SK-N-SH (cell line): ENCODE measurements around the gene HEBP1. TPM values are rescaled to one million over a fixed set of nuclear protein-coding genes. Genes with fewer than 3 reads are reported as not detected.

Experiments used
- CTCF ChIA-PET: fragments of 300-600, 350-600 bp; formaldehyde crosslinking; extraction: SDS; loops from one replicate; lab custom pipeline; 2021; lab: Yijun Ruan, JAX
- POLR2A ChIA-PET: fragments of 350-600 bp; sonication (Branson Sonifier 250); formaldehyde crosslinking; extraction: SDS; loops from one replicate; lab custom pipeline; 2020; ENCODE audit warnings: antibody characterized with exemption, inconsistent platforms; lab: Yijun Ruan, JAX
- DNase-seq: peaks from one replicate; pipeline ENCODE4 v3.0.0; 2012
- H2AFZ ChIP-seq: fragments of 200-600 bp; sonication (generic); 2 replicates; pipeline ENCODE4 v1.8.1; 2016; ENCODE audit warnings: antibody characterized with exemption, mild to moderate bottlenecking, low read depth
- H3F3A ChIP-seq: fragments of 200-600 bp; sonication (generic); replicated peaks from 2 replicates; pipeline ENCODE3; 2016; ENCODE audit warnings: antibody characterized with exemption, mild to moderate bottlenecking; ENCODE audit not compliant: insufficient read depth
- H3K27ac ChIP-seq, 2 experiments: fragments of 200-500 bp in 1 of 2; fragments of 200-600 bp in 1 of 2; sonication (Bioruptor generic) in 1 of 2; sonication (generic), shearing (Covaris generic) in 1 of 2; 2 replicates each; pipeline versions ENCODE4 v1.5.1 to v1.6.1; 2014 to 2016; ENCODE audit warnings: low read depth in 2 of 2, inconsistent platforms in 1 of 2, low read length in 1 of 2, mild to moderate bottlenecking in 1 of 2, mixed read lengths in 1 of 2
- H3K27me3 ChIP-seq: fragments of 200-600 bp; sonication (generic), shearing (Covaris generic); 2 replicates; pipeline ENCODE4 v1.6.1; 2016; ENCODE audit warnings: mixed run types; ENCODE audit not compliant: insufficient read depth
- H3K36me3 ChIP-seq, 2 experiments: fragments of 200-500 bp in 1 of 2; fragments of 200-600 bp in 1 of 2; sonication (Bioruptor generic) in 1 of 2; sonication (generic) in 1 of 2; replicated peaks in 1 of 2; 2 replicates each; pipeline versions ENCODE3 to v1.5.1; 2014 to 2016; ENCODE audit warnings: low read length in 1 of 2, mild to moderate bottlenecking in 1 of 2; ENCODE audit not compliant: insufficient read depth in 2 of 2, control insufficient read depth in 1 of 2
- H3K4me1 ChIP-seq, 2 experiments: fragments of 200-500 bp in 1 of 2; fragments of 200-600 bp in 1 of 2; sonication (Bioruptor generic) in 1 of 2; sonication (generic), shearing (Covaris generic) in 1 of 2; 2 replicates each; pipeline versions ENCODE4 v1.5.1 to v1.6.1; 2014 to 2016; ENCODE audit warnings: low read depth in 1 of 2, low read length in 1 of 2, mixed run types in 1 of 2; ENCODE audit not compliant: insufficient read depth in 2 of 2, control insufficient read depth in 1 of 2
- H3K4me2 ChIP-seq: fragments of 200-600 bp; sonication (generic), shearing (Covaris generic); 2 replicates; pipeline ENCODE4 v1.6.1; 2017; ENCODE audit warnings: mixed run types
- H3K4me3 ChIP-seq, 2 experiments: fragments of 200-500 bp in 1 of 2; fragments of 200-600 bp in 1 of 2; sonication (Bioruptor generic) in 1 of 2; sonication (generic), shearing (Covaris generic) in 1 of 2; 2 replicates each; pipeline versions ENCODE4 v1.5.1 to v1.8.1; 2014 to 2016; ENCODE audit warnings: low read depth in 2 of 2, inconsistent platforms in 1 of 2, low read length in 1 of 2, mild to moderate bottlenecking in 1 of 2, mixed read lengths in 1 of 2, moderate library complexity in 1 of 2
- H3K79me2 ChIP-seq: fragments of 200-600 bp; sonication (generic); 2 replicates; pipeline ENCODE4 v1.8.1; 2017; ENCODE audit warnings: mild to moderate bottlenecking; ENCODE audit not compliant: insufficient read depth
- H3K9ac ChIP-seq: fragments of 200-600 bp; sonication (generic); 2 replicates; pipeline ENCODE4 v1.6.1; 2017; ENCODE audit warnings: mixed run types
- H3K9me2 ChIP-seq: fragments of 200-600 bp; sonication (generic); 2 replicates; pipeline ENCODE4 v1.6.1; 2017; ENCODE audit warnings: mixed run types
- H3K9me3 ChIP-seq: fragments of 200-600 bp; sonication (generic); 2 replicates; pipeline ENCODE4 v1.6.1; 2017; ENCODE audit warnings: mixed run types, mild to moderate bottlenecking, moderate library complexity
- H4K20me1 ChIP-seq: fragments of 200-600 bp; sonication (generic); 2 replicates; pipeline ENCODE4 v1.6.1; 2017; ENCODE audit warnings: mild to moderate bottlenecking, mixed run types; ENCODE audit not compliant: insufficient read depth
- CTCF ChIP-seq: fragments of 200-600 bp; sonication (generic); IDR thresholded peaks from 2 replicates; pipeline ENCODE4 v1.6.1; 2017; ENCODE audit warnings: antibody characterized with exemption, mild to moderate bottlenecking, moderate library complexity
- EZH2phosphoT487 ChIP-seq: fragments of 200-600 bp; sonication (generic); IDR thresholded peaks from 2 replicates; pipeline ENCODE4 v1.6.1; 2017; ENCODE audit warnings: low read depth, mixed run types, mild to moderate bottlenecking, antibody characterized with exemption, moderate library complexity, borderline replicate concordance
- FOXM1 ChIP-seq: IDR thresholded peaks from 2 replicates; pipeline ENCODE4 v1.4.0; 2012; ENCODE audit warnings: low read depth, mild to moderate bottlenecking
- JUND ChIP-seq: IDR thresholded peaks from 2 replicates; pipeline ENCODE4 v1.4.0; 2012
- MEF2A ChIP-seq: IDR thresholded peaks from 2 replicates; pipeline ENCODE4 v1.4.0; 2012; ENCODE audit warnings: low read depth, borderline replicate concordance
- MXI1 ChIP-seq: IDR thresholded peaks from 2 replicates; pipeline ENCODE4 v1.6.1; 2012; ENCODE audit warnings: mild to moderate bottlenecking, low read depth, low read length, improper control_type of control experiment
- NFIC ChIP-seq: IDR thresholded peaks from 2 replicates; pipeline ENCODE4 v1.4.0; 2012; ENCODE audit warnings: borderline replicate concordance
- RCOR1 ChIP-seq: fragments of 150-350 bp; IDR thresholded peaks from 2 replicates; pipeline ENCODE4 v1.6.1; 2017; ENCODE audit warnings: antibody characterized with exemption, low read length
- RFX5 ChIP-seq: IDR thresholded peaks from 2 replicates; pipeline ENCODE4 v1.6.1; 2012; ENCODE audit warnings: mild to moderate bottlenecking, improper control_type of control experiment, low read length
- RXRA ChIP-seq: IDR thresholded peaks from 2 replicates; pipeline ENCODE4 v1.4.0; 2012; ENCODE audit warnings: low read depth, mild to moderate bottlenecking, borderline replicate concordance
- SIN3A ChIP-seq: IDR thresholded peaks from 2 replicates; pipeline ENCODE4 v1.6.1; 2012; ENCODE audit warnings: low read depth, mild to moderate bottlenecking, low read length, moderate library complexity, borderline replicate concordance
- SMC3 ChIP-seq: IDR thresholded peaks from 2 replicates; pipeline ENCODE4 v1.6.1; 2012; ENCODE audit warnings: low read depth, low read length, improper control_type of control experiment
- TAF1 ChIP-seq: IDR thresholded peaks from 2 replicates; pipeline ENCODE4 v1.6.1; 2012; ENCODE audit warnings: low read depth, mild to moderate bottlenecking, low read length, moderate library complexity, borderline replicate concordance
- TCF12 ChIP-seq: IDR thresholded peaks from 2 replicates; pipeline ENCODE4 v1.4.0; 2012
- TEAD4 ChIP-seq: IDR thresholded peaks from 2 replicates; pipeline ENCODE4 v1.4.0; 2012; ENCODE audit warnings: mild to moderate bottlenecking, borderline replicate concordance; ENCODE audit not compliant: insufficient read depth
- WGBS: methylation state at CpG from one replicate; pipeline ENCODE4 v1.1.6; 2017; ENCODE audit warnings: low lambda C conversion rate; 5-methylcytosine and 5-hydroxymethylcytosine counted together
- polyA plus RNA-seq, 3 experiments: library from polyadenylated mRNA; depleted of rRNA; stranded (reverse); fragments of >200 nt; gene quantifications; 2 replicates each; pipeline ENCODE4 v1.2.3, GENCODE V29; 2012
- TF ChIP-seq, protein P1 (sequence below): IDR thresholded peaks from 2 replicates; pipeline ENCODE4 v1.4.0; 2012; ENCODE audit warnings: low read depth, borderline replicate concordance
- TF ChIP-seq, protein P2 (sequence below): fragments of 150-350 bp; IDR thresholded peaks from 2 replicates; pipeline ENCODE4 v1.6.1; 2017; ENCODE audit warnings: antibody characterized with exemption, low read length, low read depth, borderline replicate concordance
- TF ChIP-seq, protein P3 (sequence below): IDR thresholded peaks from 2 replicates; pipeline ENCODE4; 2012
- TF ChIP-seq, protein P4 (sequence below): fragments of 150-350 bp; IDR thresholded peaks from 2 replicates; pipeline ENCODE4 v1.6.1; 2016; ENCODE audit warnings: mild to moderate bottlenecking, low read depth, low read length

Gene HEBP1
- polyA plus RNA-seq, 1 of the 3 experiments (the other 2 are of a cell fraction), result 17.9 TPM

DNA sequence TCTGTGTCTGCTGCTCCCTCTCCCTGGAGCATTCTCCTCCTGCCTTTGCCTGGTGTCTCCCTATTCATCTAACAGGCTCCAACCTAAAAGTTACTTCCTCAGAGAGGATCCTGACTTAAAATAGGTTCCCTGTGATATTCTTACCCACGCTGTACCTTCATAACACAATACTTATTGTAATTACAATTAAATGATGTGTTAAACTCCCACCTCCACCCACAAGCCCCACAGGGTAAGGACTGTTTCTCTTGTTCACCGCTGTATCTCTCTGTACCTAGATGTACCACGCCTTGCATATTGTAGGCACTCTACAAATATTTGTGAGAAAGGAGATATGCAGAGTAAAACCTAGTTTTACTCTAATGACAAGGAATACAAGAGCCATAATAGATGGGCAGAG, 5.0 kb downstream of the HEBP1 start:
- TF ChIP-seq NFIC (no peak), SIN3A (no peak), RFX5 (no peak), SMC3 (no peak), MXI1 (no peak), TCF12 (no peak), RXRA (no peak), RCOR1 (no peak), TAF1 (no peak), MEF2A (no peak), JUND (no peak), TEAD4 (no peak), EZH2phosphoT487 (no peak), FOXM1 (no peak), CTCF (no peak)
- TF ChIP-seq, protein P1, sequence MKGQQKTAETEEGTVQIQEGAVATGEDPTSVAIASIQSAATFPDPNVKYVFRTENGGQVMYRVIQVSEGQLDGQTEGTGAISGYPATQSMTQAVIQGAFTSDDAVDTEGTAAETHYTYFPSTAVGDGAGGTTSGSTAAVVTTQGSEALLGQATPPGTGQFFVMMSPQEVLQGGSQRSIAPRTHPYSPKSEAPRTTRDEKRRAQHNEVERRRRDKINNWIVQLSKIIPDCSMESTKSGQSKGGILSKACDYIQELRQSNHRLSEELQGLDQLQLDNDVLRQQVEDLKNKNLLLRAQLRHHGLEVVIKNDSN, result no peak
- TF ChIP-seq, protein P2, sequence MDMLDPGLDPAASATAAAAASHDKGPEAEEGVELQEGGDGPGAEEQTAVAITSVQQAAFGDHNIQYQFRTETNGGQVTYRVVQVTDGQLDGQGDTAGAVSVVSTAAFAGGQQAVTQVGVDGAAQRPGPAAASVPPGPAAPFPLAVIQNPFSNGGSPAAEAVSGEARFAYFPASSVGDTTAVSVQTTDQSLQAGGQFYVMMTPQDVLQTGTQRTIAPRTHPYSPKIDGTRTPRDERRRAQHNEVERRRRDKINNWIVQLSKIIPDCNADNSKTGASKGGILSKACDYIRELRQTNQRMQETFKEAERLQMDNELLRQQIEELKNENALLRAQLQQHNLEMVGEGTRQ, result no peak
- TF ChIP-seq, protein P3, sequence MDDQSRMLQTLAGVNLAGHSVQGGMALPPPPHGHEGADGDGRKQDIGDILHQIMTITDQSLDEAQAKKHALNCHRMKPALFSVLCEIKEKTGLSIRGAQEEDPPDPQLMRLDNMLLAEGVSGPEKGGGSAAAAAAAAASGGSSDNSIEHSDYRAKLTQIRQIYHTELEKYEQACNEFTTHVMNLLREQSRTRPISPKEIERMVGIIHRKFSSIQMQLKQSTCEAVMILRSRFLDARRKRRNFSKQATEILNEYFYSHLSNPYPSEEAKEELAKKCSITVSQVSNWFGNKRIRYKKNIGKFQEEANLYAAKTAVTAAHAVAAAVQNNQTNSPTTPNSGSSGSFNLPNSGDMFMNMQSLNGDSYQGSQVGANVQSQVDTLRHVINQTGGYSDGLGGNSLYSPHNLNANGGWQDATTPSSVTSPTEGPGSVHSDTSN, result no peak
- TF ChIP-seq, protein P4, sequence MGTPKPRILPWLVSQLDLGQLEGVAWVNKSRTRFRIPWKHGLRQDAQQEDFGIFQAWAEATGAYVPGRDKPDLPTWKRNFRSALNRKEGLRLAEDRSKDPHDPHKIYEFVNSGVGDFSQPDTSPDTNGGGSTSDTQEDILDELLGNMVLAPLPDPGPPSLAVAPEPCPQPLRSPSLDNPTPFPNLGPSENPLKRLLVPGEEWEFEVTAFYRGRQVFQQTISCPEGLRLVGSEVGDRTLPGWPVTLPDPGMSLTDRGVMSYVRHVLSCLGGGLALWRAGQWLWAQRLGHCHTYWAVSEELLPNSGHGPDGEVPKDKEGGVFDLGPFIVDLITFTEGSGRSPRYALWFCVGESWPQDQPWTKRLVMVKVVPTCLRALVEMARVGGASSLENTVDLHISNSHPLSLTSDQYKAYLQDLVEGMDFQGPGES, result no peak
- TF ChIP-seq, all 33 proteins: peak for 0
- H3K36me3 ChIP-seq, result no peaks in the 10 kb centered on the region
- 98% methylated on average over 3 of the region's 3 CpGs for WGBS
- H3F3A ChIP-seq, result peaks cover 5% of the 10 kb centered on the region
- H3K9me2 ChIP-seq, result no peaks in the 10 kb centered on the region
- no peak overlapping the region for H3K4me2 ChIP-seq
- H3K4me3 ChIP-seq, result no peak overlapping the region
- H3K9me3 ChIP-seq, result no peaks in the 10 kb centered on the region
- no peak for DNase-seq
- no peaks in the 10 kb centered on the region for H3K27me3 ChIP-seq
- ChIA-PET POLR2A (no interaction called here), CTCF (interaction anchor here (1.0 to 2.5 kb wide), 6 partner anchors 9 to 205 kb away, joined by 3 to 8 read pairs (median 4); no protein-coding TSS in a partner anchor)
- no peak overlapping the region for H3K27ac ChIP-seq
- peaks cover 37% of the 10 kb centered on the region for H3K79me2 ChIP-seq
- peaks cover 6 to 16% of the 10 kb centered on the region in 2 experiments; a peak in 3 of 4 replicates for H3K4me1 ChIP-seq
- H2AFZ ChIP-seq, result no peak overlapping the region
- H4K20me1 ChIP-seq, result no peaks in the 10 kb centered on the region
- no peak overlapping the region for H3K9ac ChIP-seq
